ENCODE measurements around the gene PLIN5.

GRCh38 chr19:4578552-4579248 lies 43.7 kb upstream of the PLIN5 start:
- no peak for TF ChIP-seq GATA2 (IDR thresholded peaks at IDR 0.05; ENCODE audit: low read depth, low read length)
- no peak for TF ChIP-seq GATA3 (IDR thresholded peaks at IDR 0.05; ENCODE audit: low read depth, low read length)

Measured in SH-SY5Y (cell line).